IMR-90 (cell line): ENCODE data around the gene DMD.

Source experiments
- BHLHE40 ChIP-seq: fragments of 150-350 bp; IDR thresholded peaks from 2 replicates; pipeline ENCODE4 v1.6.1; 2016; ENCODE audit warnings: mild to moderate bottlenecking, low read depth, low read length
- CTCF ChIP-seq: conservative IDR thresholded peaks from 2 replicates; pipeline ENCODE4 v1.5.1; 2012; ENCODE audit warnings: mild to moderate bottlenecking, low read depth, low read length, improper control_type of control experiment
- MAFK ChIP-seq: IDR thresholded peaks from 2 replicates; pipeline ENCODE4 v1.6.1; 2012; ENCODE audit warnings: low read depth, low read length, improper control_type of control experiment
- MXI1 ChIP-seq: IDR thresholded peaks from 2 replicates; pipeline ENCODE4 v1.6.1; 2012; ENCODE audit warnings: low read depth, mild to moderate bottlenecking, low read length, moderate library complexity, borderline replicate concordance
- POLR2A ChIP-seq: IDR thresholded peaks from 2 replicates; pipeline ENCODE4 v1.6.1; 2012; ENCODE audit warnings: mild to moderate bottlenecking, low read depth, low read length
- RAD21 ChIP-seq: IDR thresholded peaks from 2 replicates; pipeline ENCODE4 v1.6.1; 2012; ENCODE audit warnings: low read length, improper control_type of control experiment
- RFX5 ChIP-seq: IDR thresholded peaks from 2 replicates; pipeline ENCODE4 v1.8.0; 2012; ENCODE audit warnings: low read depth, mild to moderate bottlenecking, low read length, moderate library complexity
- SMC3 ChIP-seq: fragments of 150-350 bp; IDR thresholded peaks from 2 replicates; pipeline ENCODE4 v1.6.1; 2016; ENCODE audit warnings: low read depth, mild to moderate bottlenecking, antibody characterized with exemption, low read length, moderate library complexity
- TF ChIP-seq, protein P1 (sequence below): fragments of 150-350 bp; IDR thresholded peaks from 2 replicates; pipeline ENCODE4 v1.6.1; 2017; ENCODE audit warnings: mild to moderate bottlenecking, antibody characterized with exemption, low read length, low read depth

DNA sequence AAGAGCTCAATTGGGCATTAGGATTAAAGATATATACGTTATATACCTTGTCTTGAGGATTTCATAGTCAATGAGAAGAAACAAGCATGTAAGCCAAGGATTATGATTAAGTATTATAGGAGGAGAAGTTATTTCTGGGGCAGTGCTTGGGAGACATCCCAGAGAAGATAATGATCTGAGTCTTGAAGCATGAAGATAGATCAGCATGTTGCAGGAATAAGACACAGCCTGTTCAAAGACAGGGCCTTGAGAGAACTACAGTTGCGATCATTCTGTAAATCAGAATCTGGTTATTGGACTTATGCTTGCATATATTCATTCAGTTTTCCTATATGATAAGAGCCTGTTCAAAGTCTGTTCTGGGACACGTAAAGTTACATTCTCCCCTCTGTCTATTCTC, 1277.3 kb downstream of the DMD start:
- TF ChIP-seq CTCF (no peak), RAD21 (no peak), BHLHE40 (no peak), SMC3 (no peak), MAFK (no peak), POLR2A (no peak), MXI1 (no peak), RFX5 (no peak)
- TF ChIP-seq, protein P1, sequence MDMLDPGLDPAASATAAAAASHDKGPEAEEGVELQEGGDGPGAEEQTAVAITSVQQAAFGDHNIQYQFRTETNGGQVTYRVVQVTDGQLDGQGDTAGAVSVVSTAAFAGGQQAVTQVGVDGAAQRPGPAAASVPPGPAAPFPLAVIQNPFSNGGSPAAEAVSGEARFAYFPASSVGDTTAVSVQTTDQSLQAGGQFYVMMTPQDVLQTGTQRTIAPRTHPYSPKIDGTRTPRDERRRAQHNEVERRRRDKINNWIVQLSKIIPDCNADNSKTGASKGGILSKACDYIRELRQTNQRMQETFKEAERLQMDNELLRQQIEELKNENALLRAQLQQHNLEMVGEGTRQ: no peak
